Fibroblast of the aortic adventitia (primary cell): ENCODE results near the gene PLCH1. TPM values are rescaled to one million over a fixed set of nuclear protein-coding genes. Genes with fewer than 3 reads are reported as not detected.
"Not testable (repeated sequence)": the region's sequence is repeated elsewhere in the genome, so short reads cannot be mapped to it uniquely, and the experiment has no call there.

Experiments
- DNase-seq: peaks from one replicate; pipeline ENCODE4 v3.0.0-alpha.2; 2010; ENCODE audit warnings: low read depth
- H3K4me3 ChIP-seq: 2 replicates; pipeline ENCODE4 v1.5.1; 2011; ENCODE audit warnings: low read depth, mild to moderate bottlenecking, control low read depth, low read length, moderate library complexity
- CTCF ChIP-seq: IDR thresholded peaks from 2 replicates; pipeline ENCODE4 v1.5.1; 2011; ENCODE audit warnings: mild to moderate bottlenecking, low read length, control low read depth, inconsistent platforms; ENCODE audit not compliant: insufficient read depth
- total RNA-seq: library from RNA; depleted of rRNA; stranded (reverse); fragments of >200 nt; gene quantifications from 2 replicates; pipeline ENCODE4 v1.2.3, GENCODE V29; 2012; ENCODE audit warnings: low replicate concordance

The PLCH1 gene
- total RNA-seq, 1 donor, result 0.09 TPM

GRCh38 chr3:155398046-155398445, 346.8 kb downstream of the PLCH1 start:
- no peak overlapping the region for H3K4me3 ChIP-seq
- peak; percentile 54 for DNase-seq
- no peak for TF ChIP-seq CTCF

GRCh38 chr3:155394896-155395295, 350.0 kb downstream of the PLCH1 start:
- not testable (repeated sequence) for DNase-seq, H3K4me3 ChIP-seq

- no peak for TF ChIP-seq CTCF
- no peak for DNase-seq
- H3K4me3 ChIP-seq, result no peak overlapping the region
Observed at GRCh38 chr3:155394240-155394639, 350.6 kb downstream of the PLCH1 start.

GRCh38 chr3:155393316-155393715, 351.6 kb downstream of the PLCH1 start:
- no peak for TF ChIP-seq CTCF
- no peak overlapping the region for H3K4me3 ChIP-seq
- peak; percentile 43 for DNase-seq

- DNase-seq, result no peak
- no peak overlapping the region for H3K4me3 ChIP-seq
Observed at GRCh38 chr3:155392138-155392537, 352.7 kb downstream of the PLCH1 start.

GRCh38 chr3:155391551-155391958, 353.3 kb downstream of the PLCH1 start:
- H3K4me3 ChIP-seq, result no peak overlapping the region
- peak; percentile 96 for DNase-seq
- no peak for TF ChIP-seq CTCF

More at GRCh38 chr3:155392138-155392537, 352.7 kb downstream of the PLCH1 start:
- TF ChIP-seq CTCF, result no peak

- peak; percentile 94 for DNase-seq
- no peak for TF ChIP-seq CTCF
- H3K4me3 ChIP-seq, result no peak overlapping the region
Observed at GRCh38 chr3:155391104-155391503, 353.8 kb downstream of the PLCH1 start.
